Memory B cell (primary cell): ENCODE data around the gene GMDS.
A peak's percentile ranks its signal among the peaks of the same experiment; 100 is the strongest.

ENCODE experiments used
- ATAC-seq: fragments of 150-1000 bp; cut with Tn5 transposase; 2 replicates; pipeline ENCODE4 v1.10.0; 2021; ENCODE audit warnings: low read depth, mild to moderate bottlenecking, moderate library complexity
- DNase-seq, 2 donors: peaks; one replicate each; pipeline ENCODE4 v3.0.0; 2022; ENCODE audit warnings: low spot score in 2 of 2
- H3K27ac Mint-ChIP-seq: one replicate; pipeline ENCODE4 v1.8.0; 2022; ENCODE audit warnings: mild to moderate bottlenecking, moderate library complexity, mixed read lengths
- H3K27me3 Mint-ChIP-seq: one replicate; pipeline ENCODE4 v1.8.0; 2022; ENCODE audit warnings: mixed read lengths
- H3K36me3 Mint-ChIP-seq: one replicate; pipeline ENCODE4 v1.8.0; 2022; ENCODE audit warnings: mild to moderate bottlenecking, mixed read lengths
- H3K4me1 Mint-ChIP-seq: one replicate; pipeline ENCODE4 v1.8.0; 2022; ENCODE audit warnings: mixed read lengths
- H3K4me3 Mint-ChIP-seq: one replicate; pipeline ENCODE4 v1.8.0; 2022; ENCODE audit warnings: mild to moderate bottlenecking, moderate library complexity, mixed read lengths
- H3K9me3 Mint-ChIP-seq: one replicate; pipeline ENCODE4 v1.8.0; 2022; ENCODE audit warnings: mixed read lengths

The GMDS gene

DNA sequence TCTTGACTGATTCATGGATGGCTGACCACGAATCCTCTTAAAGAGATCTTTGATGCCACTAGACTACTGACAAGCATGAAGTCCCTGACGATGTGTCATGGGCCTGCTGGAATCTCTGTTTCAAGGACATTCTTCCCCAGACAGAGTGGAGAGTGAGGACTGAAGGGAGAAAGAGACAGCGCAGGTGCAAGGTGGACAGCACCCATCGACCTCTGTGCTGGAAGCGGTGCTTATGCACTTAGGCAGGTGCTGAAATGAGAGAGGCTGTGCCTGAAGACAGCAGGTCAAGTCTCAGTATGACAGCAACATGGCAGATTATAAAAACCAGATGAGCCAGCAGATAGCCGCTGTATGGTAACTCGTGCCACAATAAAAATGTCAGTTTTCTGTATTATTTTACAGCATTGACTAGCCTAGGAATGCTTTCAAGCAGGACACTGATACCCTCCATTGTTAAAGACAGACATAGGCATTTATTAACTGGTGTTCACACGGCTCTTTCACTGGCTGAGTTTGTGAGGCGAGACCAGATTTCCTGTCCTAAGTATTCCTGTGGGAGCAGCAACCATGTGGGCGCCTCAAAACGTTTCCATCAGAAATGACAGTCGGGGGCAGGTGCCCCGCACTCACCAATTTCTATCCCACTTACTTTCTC lies 588.2 kb downstream of the GMDS start:
- peaks cover 7% of the 10 kb centered on the region for H3K4me1 Mint-ChIP-seq
- H3K4me3 Mint-ChIP-seq, result no peak overlapping the region
- H3K27ac Mint-ChIP-seq, result no peak overlapping the region
- peaks cover 2% of the 10 kb centered on the region for H3K36me3 Mint-ChIP-seq
- H3K9me3 Mint-ChIP-seq, result no peaks in the 10 kb centered on the region
- no peaks in the 10 kb centered on the region for H3K27me3 Mint-ChIP-seq
- DNase-seq (no peak), ATAC-seq (no peak)

DNA sequence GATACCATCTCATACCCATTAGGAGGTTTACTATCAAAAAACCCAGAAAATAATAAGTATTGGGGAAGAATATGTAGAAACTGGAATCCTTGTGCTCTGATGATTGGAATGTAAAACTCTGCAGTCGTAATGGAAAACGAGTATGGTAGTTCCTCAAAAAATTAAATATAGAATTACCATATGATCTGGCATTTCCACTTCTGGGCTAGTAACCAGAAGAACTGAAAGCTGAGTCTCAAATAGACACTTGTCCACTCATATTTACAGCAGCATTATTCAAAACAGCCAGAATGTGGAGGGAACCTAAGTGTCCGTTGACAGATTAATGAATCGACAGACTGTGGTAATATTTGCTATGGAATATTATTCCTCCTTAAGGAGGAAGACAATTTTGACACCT lies 591.4 kb downstream of the GMDS start:
- no peaks in the 10 kb centered on the region for H3K27me3 Mint-ChIP-seq
- DNase-seq, result no peak
- no peaks in the 10 kb centered on the region for H3K9me3 Mint-ChIP-seq
- H3K27ac Mint-ChIP-seq, result no peak overlapping the region
- H3K36me3 Mint-ChIP-seq, result no peaks in the 10 kb centered on the region
- no peaks in the 10 kb centered on the region for H3K4me1 Mint-ChIP-seq
- ATAC-seq, result no peak
- H3K4me3 Mint-ChIP-seq, result no peak overlapping the region

DNA sequence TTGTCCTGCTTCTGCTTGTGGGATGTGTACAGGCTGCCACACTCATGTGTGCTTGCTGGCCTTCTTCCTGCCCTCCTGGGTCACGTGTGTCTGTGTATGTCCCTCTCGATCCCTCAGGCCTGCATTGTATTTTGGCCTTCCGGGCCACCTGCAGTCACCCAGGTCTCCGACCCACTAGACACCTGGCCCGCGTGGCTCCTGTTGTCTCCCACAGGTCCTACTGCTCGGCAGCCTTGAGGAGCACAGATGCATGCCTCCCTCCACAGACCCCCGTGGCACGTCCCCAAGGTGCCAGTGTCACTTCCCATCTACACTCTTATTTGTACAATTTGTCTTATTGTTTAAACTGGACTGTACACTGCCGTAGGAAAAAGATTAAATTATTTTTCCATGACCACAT lies 592.6 kb downstream of the GMDS start:
- H3K4me3 Mint-ChIP-seq, result no peak overlapping the region
- H3K27me3 Mint-ChIP-seq, result no peaks in the 10 kb centered on the region
- no peaks in the 10 kb centered on the region for H3K36me3 Mint-ChIP-seq
- no peaks in the 10 kb centered on the region for H3K4me1 Mint-ChIP-seq
- H3K27ac Mint-ChIP-seq, result no peak overlapping the region
- no peak for ATAC-seq
- DNase-seq, result no peak
- H3K9me3 Mint-ChIP-seq, result no peaks in the 10 kb centered on the region

DNA sequence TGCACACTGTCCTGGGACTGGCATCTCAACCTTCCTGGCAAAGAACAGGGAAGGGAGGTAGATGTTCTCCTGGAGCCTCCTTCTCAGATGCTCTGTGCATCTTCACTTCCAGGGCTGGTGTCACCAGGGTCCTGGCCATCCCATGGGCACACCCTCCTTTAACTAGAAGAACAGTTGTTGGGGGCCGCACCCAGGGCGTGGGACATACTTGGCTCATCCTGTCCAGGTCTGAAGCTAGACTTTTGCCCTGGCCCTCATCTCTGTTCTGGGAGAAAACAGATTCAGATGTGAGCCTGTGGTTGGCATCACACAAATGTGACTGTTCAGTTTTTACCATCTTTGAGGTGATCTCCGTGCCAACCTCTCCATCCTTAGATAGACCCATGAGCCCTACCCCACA lies 594.0 kb downstream of the GMDS start:
- Mint-ChIP-seq H3K4me3 (no peak overlapping the region), H3K4me1 (no peaks in the 10 kb centered on the region)

DNA sequence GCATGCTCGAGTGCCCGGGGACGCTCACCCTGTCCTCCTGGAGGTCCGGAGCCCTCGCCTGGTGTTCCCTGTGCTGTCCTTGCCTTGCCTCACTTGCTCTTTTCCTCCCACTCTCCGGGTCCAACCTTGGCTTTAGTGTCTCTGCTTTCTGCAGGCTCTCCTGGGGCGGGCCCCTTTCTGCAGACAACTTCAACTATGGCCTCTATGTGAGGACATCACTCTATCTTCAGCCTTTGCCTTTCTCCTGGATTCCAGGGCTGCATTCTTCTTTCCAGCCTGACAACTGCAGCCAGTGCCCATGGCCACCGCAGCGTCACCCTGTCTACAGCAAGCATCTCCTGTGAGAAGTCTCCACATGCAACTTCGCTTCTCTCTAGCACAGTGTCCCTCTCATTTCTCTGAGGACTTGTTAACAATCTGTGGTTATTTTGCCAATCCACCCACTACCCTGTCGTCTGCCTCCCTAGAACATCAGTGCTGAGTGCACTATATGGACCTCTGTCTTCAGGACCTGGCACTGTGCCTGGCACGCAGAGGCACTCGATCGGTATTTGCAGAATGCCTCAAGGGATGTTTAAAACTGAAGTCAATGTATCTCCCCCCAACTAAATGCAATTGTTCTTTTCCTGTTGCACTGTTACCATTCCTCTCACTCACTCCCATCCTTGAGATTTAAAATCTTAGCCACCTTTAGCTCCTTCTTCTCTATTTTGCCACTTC lies 599.8 kb downstream of the GMDS start:
- Mint-ChIP-seq H3K27ac (no peak overlapping the region), H3K4me1 (peaks cover 5% of the 10 kb centered on the region), H3K36me3 (peaks cover 1% of the 10 kb centered on the region), H3K27me3 (no peaks in the 10 kb centered on the region), H3K4me3 (no peak overlapping the region), H3K9me3 (no peaks in the 10 kb centered on the region)
- no peak for DNase-seq
- ATAC-seq, result no peak

More for the DNA sequence above, 594.0 kb downstream of the GMDS start:
- ATAC-seq (no peak), DNase-seq (no peak)
- Mint-ChIP-seq H3K36me3 (no peaks in the 10 kb centered on the region), H3K27me3 (no peaks in the 10 kb centered on the region), H3K27ac (no peak overlapping the region), H3K9me3 (no peaks in the 10 kb centered on the region)

DNA sequence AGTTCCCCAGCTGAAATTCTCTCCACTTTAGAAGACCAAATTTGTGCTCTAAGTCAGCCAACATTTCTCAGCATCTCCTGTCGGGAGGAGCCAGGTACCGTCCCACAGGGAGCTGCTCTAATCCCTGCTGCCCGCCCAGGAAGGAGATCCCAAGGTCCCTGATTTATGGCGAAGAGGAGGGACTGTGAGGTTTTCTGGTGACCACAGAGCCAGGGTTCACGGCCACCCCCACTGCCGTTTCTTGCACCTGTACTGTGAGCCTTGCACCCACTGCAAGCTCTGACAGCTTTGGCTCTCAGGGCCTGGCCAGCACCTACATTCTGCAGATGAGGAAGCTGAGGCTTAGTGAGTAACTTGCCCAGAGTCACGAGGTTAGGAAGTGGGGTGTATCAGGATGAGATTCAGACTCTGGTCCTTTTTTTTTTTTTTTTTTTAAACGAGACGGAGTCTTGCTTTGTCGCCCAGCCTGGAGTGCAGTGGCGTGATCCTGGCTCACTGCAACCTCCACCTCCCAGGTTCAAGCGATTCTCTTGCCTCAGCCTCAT lies 600.8 kb downstream of the GMDS start:
- Mint-ChIP-seq H3K36me3 (peaks cover 1% of the 10 kb centered on the region), H3K4me3 (no peak overlapping the region), H3K27ac (no peak overlapping the region), H3K9me3 (no peaks in the 10 kb centered on the region), H3K27me3 (no peaks in the 10 kb centered on the region), H3K4me1 (peaks cover 5% of the 10 kb centered on the region)
- DNase-seq, result no peak
- ATAC-seq, result no peak

DNA sequence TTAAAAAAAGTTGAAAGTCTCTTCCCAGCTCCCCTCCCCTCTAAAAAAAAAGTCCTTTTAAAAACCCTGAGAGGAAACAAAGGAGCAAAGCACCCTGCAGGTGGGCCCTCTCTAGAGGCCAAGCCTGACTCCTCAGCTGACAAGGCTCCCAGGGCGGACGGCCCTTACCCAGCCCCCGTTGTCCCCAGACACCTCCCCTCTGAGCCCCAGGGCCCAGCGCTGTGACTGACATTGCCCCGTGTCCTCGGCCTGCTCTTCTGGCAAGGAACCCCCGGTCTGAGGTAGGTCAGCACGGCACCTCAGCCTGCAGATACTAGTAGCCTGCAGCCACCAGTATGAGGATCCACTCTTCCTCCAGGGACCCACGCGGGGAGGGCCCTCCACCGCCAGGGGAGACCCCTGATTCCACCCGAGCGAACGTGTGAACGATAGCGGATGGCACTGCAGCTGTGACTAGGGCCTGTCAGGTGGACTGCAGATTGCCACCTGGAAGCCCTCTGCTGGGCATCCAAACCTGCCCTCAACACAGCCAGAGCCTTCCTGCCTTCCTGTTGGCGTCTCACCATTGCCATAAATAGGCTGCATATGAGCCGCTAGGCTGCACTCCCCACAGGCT lies 601.5 kb downstream of the GMDS start:
- Mint-ChIP-seq H3K9me3 (no peaks in the 10 kb centered on the region), H3K4me3 (no peak overlapping the region), H3K27me3 (no peaks in the 10 kb centered on the region), H3K36me3 (peaks cover 1% of the 10 kb centered on the region), H3K27ac (no peak overlapping the region), H3K4me1 (peaks cover 5% of the 10 kb centered on the region)
- no peak for DNase-seq
- no peak for ATAC-seq

DNA sequence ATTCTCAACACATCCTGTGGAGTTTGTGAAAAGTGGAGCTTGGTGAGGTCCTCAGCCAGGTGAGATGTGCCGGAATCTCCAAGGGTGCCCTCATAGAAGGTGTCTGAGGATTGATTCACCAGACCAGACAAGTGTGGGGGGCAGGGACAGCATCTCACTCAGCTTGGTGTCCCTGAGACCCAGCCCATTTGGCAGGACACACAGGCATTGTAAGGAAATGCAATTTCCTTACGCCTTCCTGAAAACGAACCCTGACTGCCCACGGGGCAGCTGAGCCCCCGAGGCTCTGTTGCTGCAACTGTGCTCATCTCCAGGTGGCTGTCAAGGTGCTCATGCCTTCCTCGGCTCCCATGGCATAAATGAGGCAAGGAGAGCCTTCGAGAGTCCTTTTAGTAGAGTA lies 602.3 kb downstream of the GMDS start:
- H3K9me3 Mint-ChIP-seq, result no peaks in the 10 kb centered on the region
- DNase-seq (no peak), ATAC-seq (no peak)
- no peaks in the 10 kb centered on the region for H3K27me3 Mint-ChIP-seq
- H3K27ac Mint-ChIP-seq, result no peak overlapping the region
- H3K4me1 Mint-ChIP-seq, result peaks cover 5% of the 10 kb centered on the region
- H3K36me3 Mint-ChIP-seq, result peaks cover 1% of the 10 kb centered on the region
- H3K4me3 Mint-ChIP-seq, result no peak overlapping the region

DNA sequence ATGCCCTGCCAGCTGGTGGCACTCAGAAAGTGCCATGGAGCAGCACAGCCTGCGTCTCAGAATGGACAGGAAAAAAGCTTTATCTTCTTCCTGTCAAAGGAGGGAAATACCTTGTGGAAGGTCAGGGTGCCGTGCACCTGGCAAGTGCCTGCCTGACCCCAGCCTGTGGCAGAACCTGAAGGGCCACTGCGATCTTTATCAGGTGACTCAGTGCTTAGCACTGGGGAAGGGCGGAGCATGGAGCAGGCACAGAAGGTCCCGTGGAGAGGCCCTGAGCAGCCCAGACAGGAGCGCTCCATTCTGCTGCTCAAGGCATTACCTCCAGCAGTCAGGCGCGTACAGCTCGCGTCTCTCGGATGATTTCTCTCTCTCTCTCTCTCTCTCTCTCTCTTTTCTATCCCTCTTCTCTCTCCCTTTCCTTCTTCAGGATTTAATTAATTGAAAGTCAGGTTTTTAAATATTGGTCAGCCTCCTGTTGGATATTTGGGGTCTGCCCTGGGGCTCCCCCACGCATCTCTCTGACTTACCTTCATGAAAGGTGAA lies 604.0 kb downstream of the GMDS start:
- ATAC-seq (no peak), DNase-seq (no peak)
- Mint-ChIP-seq H3K4me1 (peaks cover 15% of the 10 kb centered on the region), H3K27me3 (no peaks in the 10 kb centered on the region), H3K9me3 (no peaks in the 10 kb centered on the region), H3K4me3 (no peak overlapping the region), H3K36me3 (peaks cover 1% of the 10 kb centered on the region), H3K27ac (no peak overlapping the region)

DNA sequence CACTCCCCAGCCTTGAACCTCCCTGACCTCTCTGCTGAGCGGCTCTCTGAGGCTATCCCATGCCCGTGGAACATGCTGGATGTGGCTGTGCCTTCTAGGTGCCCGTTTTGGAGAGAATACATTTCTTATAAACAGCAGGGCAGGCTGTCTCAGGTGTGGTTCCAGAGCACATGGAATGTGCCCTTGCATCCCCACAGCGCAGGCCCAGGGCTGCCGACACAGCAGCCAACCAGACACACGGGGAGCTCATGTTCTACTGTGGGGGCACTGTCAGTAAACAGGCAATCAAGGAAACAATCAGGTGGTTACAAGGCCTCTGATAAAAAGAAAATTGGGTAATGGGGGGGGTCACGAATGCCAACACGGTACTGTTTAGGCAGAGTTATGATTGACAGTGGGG lies 604.9 kb downstream of the GMDS start:
- H3K27me3 Mint-ChIP-seq, result no peaks in the 10 kb centered on the region
- peaks cover 10% of the 10 kb centered on the region for H3K4me1 Mint-ChIP-seq
- DNase-seq (no peak), ATAC-seq (no peak)
- no peak overlapping the region for H3K4me3 Mint-ChIP-seq
- no peak overlapping the region for H3K27ac Mint-ChIP-seq
- no peaks in the 10 kb centered on the region for H3K9me3 Mint-ChIP-seq
- peaks cover 1% of the 10 kb centered on the region for H3K36me3 Mint-ChIP-seq

DNA sequence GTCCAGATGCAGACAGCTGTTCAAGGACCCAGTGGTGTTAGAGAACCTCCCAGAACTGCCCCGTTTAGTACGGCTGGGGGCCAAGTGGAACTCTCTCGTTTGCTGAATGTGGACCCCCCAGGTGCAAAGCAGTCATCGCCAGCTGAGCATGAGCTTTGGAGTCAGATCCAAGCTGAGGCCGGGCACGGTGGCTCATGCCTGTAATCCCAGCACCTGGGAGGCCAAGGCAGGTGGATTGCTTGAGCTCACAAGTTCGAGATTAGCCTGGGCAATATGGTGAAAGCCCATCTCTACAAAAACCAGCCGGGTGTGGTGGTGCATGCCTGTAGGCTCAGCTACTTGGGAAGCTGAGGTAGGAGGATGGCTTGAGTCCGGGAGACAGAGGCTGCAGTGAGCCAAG lies 606.0 kb downstream of the GMDS start:
- Mint-ChIP-seq H3K27me3 (no peaks in the 10 kb centered on the region), H3K9me3 (no peaks in the 10 kb centered on the region), H3K4me3 (no peak overlapping the region), H3K4me1 (peaks cover 10% of the 10 kb centered on the region), H3K36me3 (peaks cover 4% of the 10 kb centered on the region), H3K27ac (no peak overlapping the region)
- no peak for ATAC-seq
- no peak for DNase-seq

DNA sequence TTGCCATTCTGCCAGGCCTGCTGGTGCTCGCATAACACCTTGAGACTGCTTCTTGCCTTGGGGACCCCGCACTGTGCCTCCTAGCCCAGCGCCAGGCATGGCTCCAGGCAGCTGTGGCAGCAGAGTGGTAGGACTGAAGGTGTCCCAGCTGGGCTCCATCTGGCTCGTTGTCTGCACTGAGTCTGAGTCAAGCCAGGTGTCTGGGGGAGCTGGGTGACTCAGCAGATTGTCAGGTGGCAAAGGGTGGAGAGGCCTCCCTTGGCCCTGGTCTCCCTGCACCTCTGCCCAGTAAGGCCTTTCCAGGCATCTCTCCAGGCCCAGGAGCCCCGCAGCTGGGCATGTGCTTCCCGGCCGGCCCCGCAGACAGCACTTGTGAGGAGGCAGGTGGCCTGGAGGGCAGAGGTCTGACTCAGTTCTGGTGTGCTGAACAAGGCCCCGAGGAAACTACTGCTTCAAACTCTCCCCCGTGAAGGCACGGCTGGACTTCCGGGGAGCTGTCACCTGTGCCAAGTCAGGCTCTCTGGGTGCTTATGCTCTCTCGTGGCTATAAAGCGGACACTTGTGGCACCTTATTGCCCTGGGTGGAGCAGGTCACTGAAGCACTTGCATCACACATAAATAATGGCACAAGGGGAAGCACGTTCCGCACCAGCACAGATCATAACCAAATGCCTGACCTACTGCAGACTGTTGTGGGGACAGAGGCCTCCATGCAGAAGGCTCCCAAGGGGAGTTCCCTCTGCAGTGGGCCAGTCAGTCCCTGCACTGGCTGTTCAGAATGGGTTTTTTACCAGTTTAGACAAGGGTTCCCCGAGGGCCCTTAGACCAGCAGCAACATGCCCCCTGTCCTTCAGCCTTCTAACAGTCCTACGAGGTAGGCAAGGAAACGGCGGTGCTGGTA lies 608.2 kb downstream of the GMDS start:
- Mint-ChIP-seq H3K36me3 (peaks cover 5% of the 10 kb centered on the region), H3K27me3 (peaks cover under 1% of the 10 kb centered on the region), H3K4me3 (no peak overlapping the region), H3K27ac (no peak overlapping the region), H3K4me1 (peaks cover 10% of the 10 kb centered on the region), H3K9me3 (no peaks in the 10 kb centered on the region)
- no peak for DNase-seq
- peak; percentile 84 for ATAC-seq

DNA sequence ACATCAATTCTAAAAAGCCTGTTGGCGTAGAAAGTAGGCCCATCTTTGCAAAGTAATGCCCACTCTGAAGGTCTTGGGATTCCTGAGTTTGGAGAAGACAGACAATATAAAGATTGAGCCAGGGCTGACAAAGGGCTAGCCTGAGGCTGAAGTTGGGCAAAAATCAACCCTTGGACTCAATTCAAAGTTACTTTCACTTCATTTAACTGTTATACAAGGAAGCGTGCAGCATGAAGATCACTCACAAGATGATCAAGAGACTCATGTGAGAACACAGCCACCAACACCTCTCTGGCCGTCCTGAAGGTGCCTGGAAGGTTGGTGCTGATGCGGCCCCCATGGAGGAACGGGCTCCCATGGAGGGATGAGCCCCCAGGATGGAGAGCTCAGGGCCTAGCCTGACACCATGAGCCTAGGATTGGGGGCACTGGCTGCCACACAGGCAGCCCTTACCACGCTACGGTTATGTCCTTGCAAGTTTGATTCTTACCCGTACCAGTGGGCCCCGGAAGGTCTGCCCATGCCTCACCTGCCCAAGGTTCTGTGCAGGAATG lies 609.1 kb downstream of the GMDS start:
- Mint-ChIP-seq H3K27me3 (peaks cover 2% of the 10 kb centered on the region), H3K27ac (no peak overlapping the region), H3K9me3 (no peaks in the 10 kb centered on the region), H3K4me3 (no peak overlapping the region), H3K36me3 (peaks cover 8% of the 10 kb centered on the region), H3K4me1 (peaks cover 10% of the 10 kb centered on the region)
- DNase-seq, result no peak
- ATAC-seq, result no peak
